SK-N-SH (cell line): Measurements from ENCODE around the gene ZNF490. TPM values are rescaled to one million over a fixed set of nuclear protein-coding genes. Genes with fewer than 3 reads are reported as not detected.
A peak's percentile ranks its signal among the peaks of the same experiment; 100 is the strongest.

Experiments used
- CTCF ChIA-PET: fragments of 300-600, 350-600 bp; formaldehyde crosslinking; extraction: SDS; loops from one replicate; lab custom pipeline; 2021; lab: Yijun Ruan, JAX
- POLR2A ChIA-PET: fragments of 350-600 bp; sonication (Branson Sonifier 250); formaldehyde crosslinking; extraction: SDS; loops from one replicate; lab custom pipeline; 2020; ENCODE audit warnings: antibody characterized with exemption, inconsistent platforms; lab: Yijun Ruan, JAX
- DNase-seq: peaks from one replicate; pipeline ENCODE4 v3.0.0; 2012
- H2AFZ ChIP-seq: fragments of 200-600 bp; sonication (generic); 2 replicates; pipeline ENCODE4 v1.8.1; 2016; ENCODE audit warnings: antibody characterized with exemption, mild to moderate bottlenecking, low read depth
- H3F3A ChIP-seq: fragments of 200-600 bp; sonication (generic); replicated peaks from 2 replicates; pipeline ENCODE3; 2016; ENCODE audit warnings: antibody characterized with exemption, mild to moderate bottlenecking; ENCODE audit not compliant: insufficient read depth
- H3K27ac ChIP-seq, 2 experiments: fragments of 200-500 bp in 1 of 2; fragments of 200-600 bp in 1 of 2; sonication (Bioruptor generic) in 1 of 2; sonication (generic), shearing (Covaris generic) in 1 of 2; 2 replicates each; pipeline versions ENCODE4 v1.5.1 to v1.6.1; 2014 to 2016; ENCODE audit warnings: low read depth in 2 of 2, inconsistent platforms in 1 of 2, low read length in 1 of 2, mild to moderate bottlenecking in 1 of 2, mixed read lengths in 1 of 2
- H3K27me3 ChIP-seq: fragments of 200-600 bp; sonication (generic), shearing (Covaris generic); 2 replicates; pipeline ENCODE4 v1.6.1; 2016; ENCODE audit warnings: mixed run types; ENCODE audit not compliant: insufficient read depth
- H3K36me3 ChIP-seq, 2 experiments: fragments of 200-500 bp in 1 of 2; fragments of 200-600 bp in 1 of 2; sonication (Bioruptor generic) in 1 of 2; sonication (generic) in 1 of 2; replicated peaks in 1 of 2; 2 replicates each; pipeline versions ENCODE3 to v1.5.1; 2014 to 2016; ENCODE audit warnings: low read length in 1 of 2, mild to moderate bottlenecking in 1 of 2; ENCODE audit not compliant: insufficient read depth in 2 of 2, control insufficient read depth in 1 of 2
- H3K4me1 ChIP-seq, 2 experiments: fragments of 200-500 bp in 1 of 2; fragments of 200-600 bp in 1 of 2; sonication (Bioruptor generic) in 1 of 2; sonication (generic), shearing (Covaris generic) in 1 of 2; 2 replicates each; pipeline versions ENCODE4 v1.5.1 to v1.6.1; 2014 to 2016; ENCODE audit warnings: low read depth in 1 of 2, low read length in 1 of 2, mixed run types in 1 of 2; ENCODE audit not compliant: insufficient read depth in 2 of 2, control insufficient read depth in 1 of 2
- H3K4me2 ChIP-seq: fragments of 200-600 bp; sonication (generic), shearing (Covaris generic); 2 replicates; pipeline ENCODE4 v1.6.1; 2017; ENCODE audit warnings: mixed run types
- H3K4me3 ChIP-seq, 2 experiments: fragments of 200-500 bp in 1 of 2; fragments of 200-600 bp in 1 of 2; sonication (Bioruptor generic) in 1 of 2; sonication (generic), shearing (Covaris generic) in 1 of 2; 2 replicates each; pipeline versions ENCODE4 v1.5.1 to v1.8.1; 2014 to 2016; ENCODE audit warnings: low read depth in 2 of 2, inconsistent platforms in 1 of 2, low read length in 1 of 2, mild to moderate bottlenecking in 1 of 2, mixed read lengths in 1 of 2, moderate library complexity in 1 of 2
- H3K79me2 ChIP-seq: fragments of 200-600 bp; sonication (generic); 2 replicates; pipeline ENCODE4 v1.8.1; 2017; ENCODE audit warnings: mild to moderate bottlenecking; ENCODE audit not compliant: insufficient read depth
- H3K9ac ChIP-seq: fragments of 200-600 bp; sonication (generic); 2 replicates; pipeline ENCODE4 v1.6.1; 2017; ENCODE audit warnings: mixed run types
- H3K9me2 ChIP-seq: fragments of 200-600 bp; sonication (generic); 2 replicates; pipeline ENCODE4 v1.6.1; 2017; ENCODE audit warnings: mixed run types
- H3K9me3 ChIP-seq: fragments of 200-600 bp; sonication (generic); 2 replicates; pipeline ENCODE4 v1.6.1; 2017; ENCODE audit warnings: mixed run types, mild to moderate bottlenecking, moderate library complexity
- H4K20me1 ChIP-seq: fragments of 200-600 bp; sonication (generic); 2 replicates; pipeline ENCODE4 v1.6.1; 2017; ENCODE audit warnings: mild to moderate bottlenecking, mixed run types; ENCODE audit not compliant: insufficient read depth
- CTCF ChIP-seq: fragments of 200-600 bp; sonication (generic); IDR thresholded peaks from 2 replicates; pipeline ENCODE4 v1.6.1; 2017; ENCODE audit warnings: antibody characterized with exemption, mild to moderate bottlenecking, moderate library complexity
- FOXJ3 ChIP-seq: sonication (generic); formaldehyde crosslinking; IDR thresholded peaks from 2 replicates; pipeline ENCODE4 v1.5.1; 2020; ENCODE audit warnings: mild to moderate bottlenecking, missing genetic modification reagents
- MAX ChIP-seq: IDR thresholded peaks from 2 replicates; pipeline ENCODE4 v1.4.0; 2012; ENCODE audit warnings: low read depth
- MXI1 ChIP-seq: IDR thresholded peaks from 2 replicates; pipeline ENCODE4 v1.6.1; 2012; ENCODE audit warnings: mild to moderate bottlenecking, low read depth, low read length, improper control_type of control experiment
- RAD21 ChIP-seq: IDR thresholded peaks from 2 replicates; pipeline ENCODE4 v1.6.1; 2012; ENCODE audit warnings: mild to moderate bottlenecking, low read length
- REST ChIP-seq: IDR thresholded peaks from 2 replicates; pipeline ENCODE4 v1.6.1; 2012; ENCODE audit warnings: mild to moderate bottlenecking, low read depth, low read length, moderate library complexity
- SMC3 ChIP-seq: IDR thresholded peaks from 2 replicates; pipeline ENCODE4 v1.6.1; 2012; ENCODE audit warnings: low read depth, low read length, improper control_type of control experiment
- WGBS: methylation state at CpG from one replicate; pipeline ENCODE4 v1.1.6; 2017; ENCODE audit warnings: low lambda C conversion rate; 5-methylcytosine and 5-hydroxymethylcytosine counted together
- polyA plus RNA-seq, 3 experiments: library from polyadenylated mRNA; depleted of rRNA; stranded (reverse); fragments of >200 nt; gene quantifications; 2 replicates each; pipeline ENCODE4 v1.2.3, GENCODE V29; 2012

ZNF490 gene
- polyA plus RNA-seq, 1 of the 3 experiments (the other 2 are of a cell fraction): 1.3 TPM

GRCh38 chr19:12564016-12564664 lies 46.5 kb downstream of the ZNF490 start:
- H3K9ac ChIP-seq: no peak overlapping the region
- 17% methylated on average over 19 of the region's 19 CpGs for WGBS

More at GRCh38 chr19:12564016-12564664, 46.5 kb downstream of the ZNF490 start:
- H3K4me2 ChIP-seq: peak overlapping the region; percentile 58; the same call in 1 of the 2 replicates
- TF ChIP-seq MXI1 (peak; percentile 29; the same call in 1 of the 2 replicates), REST (no peak), MAX (0 out of 2 replicates have a peak, but pooled peaks have one; percentile 23), CTCF (peak; percentile 96), FOXJ3 (CRISPR knock-in tag) (no peak), RAD21 (peak; percentile 90), SMC3 (peak; percentile 66)
- peak; percentile 90 for DNase-seq
- no peaks in the 10 kb centered on the region for H3K79me2 ChIP-seq
- H3K9me3 ChIP-seq: no peaks in the 10 kb centered on the region
- ChIA-PET CTCF (interaction anchor here (0.6 to 3.3 kb wide), 24 partner anchors 10 to 156 kb away, joined by 3 to 17 read pairs (median 4); partner anchors contain the start of genes MAN2B1, WDR83, ZNF490 and ZNF564), POLR2A (interaction anchor here (1.2 kb wide), 1 partner anchor 108 kb away, joined by 3 read pairs; no protein-coding TSS in a partner anchor)
- no peaks in the 10 kb centered on the region for H4K20me1 ChIP-seq
- H3K36me3 ChIP-seq: no peaks in the 10 kb centered on the region
- peaks cover 0 to 3% of the 10 kb centered on the region in 2 experiments; a peak in 1 of 4 replicates for H3K4me1 ChIP-seq
- no peaks in the 10 kb centered on the region for H3K27me3 ChIP-seq
- H3F3A ChIP-seq: no peaks in the 10 kb centered on the region
- H3K4me3 ChIP-seq: peak overlapping the region; percentile 9 to 36; a peak in 2 of 4 replicates
- H2AFZ ChIP-seq: peak overlapping the region; percentile 83
- H3K27ac ChIP-seq: no peak overlapping the region
- no peaks in the 10 kb centered on the region for H3K9me2 ChIP-seq
